Peyer's patch (tissue), 4 donors: ENCODE data around the gene TASOR2.

ENCODE experiments used
- POLR2A ChIP-seq, 2 donors: fragments of 450-650 bp; IDR thresholded peaks; one replicate each; pipeline ENCODE4 v1.5.1; 2017; ENCODE audit warnings: antibody characterized with exemption in 2 of 2, mild to moderate bottlenecking in 2 of 2, moderate library complexity in 2 of 2
- TF ChIP-seq, protein P1 (sequence below), 6 experiments: fragments of 450-650 bp in 4 of 6; fragments of 200-600 bp in 2 of 6; sonication (generic) in 1 of 6; IDR thresholded peaks; one replicate each; pipeline ENCODE4 v1.5.1; 2017 to 2019; ENCODE audit warnings: antibody characterized with exemption in 6 of 6, mild to moderate bottlenecking in 3 of 6, moderate library complexity in 1 of 6

DNA sequence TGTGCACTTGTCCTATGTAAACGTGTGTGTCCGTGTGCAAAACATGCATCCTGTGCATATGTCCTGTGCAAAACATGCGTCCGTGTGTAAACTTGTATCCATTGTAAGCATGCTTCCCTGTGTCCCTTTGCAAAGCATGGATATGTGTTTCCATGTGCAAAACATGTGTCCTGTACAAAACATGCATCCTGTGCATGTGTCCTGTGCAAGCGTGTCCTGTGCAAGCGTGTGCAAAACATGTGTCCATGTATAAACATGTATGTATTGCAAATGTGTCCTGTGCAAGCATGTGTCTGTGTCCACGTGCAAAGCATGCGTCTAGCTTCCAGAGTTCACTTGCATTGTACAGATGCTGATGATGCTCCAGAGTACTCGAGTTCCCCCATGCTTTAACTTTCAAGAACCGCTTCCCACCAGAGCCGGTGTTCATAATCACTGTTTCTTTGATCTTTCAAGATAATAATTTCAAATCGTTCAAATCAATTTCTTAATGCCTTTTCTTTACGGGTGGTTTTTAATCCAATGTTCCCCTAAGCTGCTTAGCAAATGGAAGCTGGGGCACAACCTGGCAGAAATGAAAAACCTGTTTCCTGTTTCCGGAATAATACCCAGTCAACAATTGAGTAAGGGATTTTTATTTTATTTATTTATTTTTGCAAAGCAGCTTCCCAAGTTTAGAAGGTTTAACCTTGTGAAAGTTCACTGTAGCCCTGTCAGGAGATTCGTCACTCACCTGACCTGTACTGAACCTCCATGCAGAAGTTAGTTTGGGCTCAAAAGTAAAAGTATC, 17.6 kb upstream of the TASOR2 start:
- TF ChIP-seq, protein P1, sequence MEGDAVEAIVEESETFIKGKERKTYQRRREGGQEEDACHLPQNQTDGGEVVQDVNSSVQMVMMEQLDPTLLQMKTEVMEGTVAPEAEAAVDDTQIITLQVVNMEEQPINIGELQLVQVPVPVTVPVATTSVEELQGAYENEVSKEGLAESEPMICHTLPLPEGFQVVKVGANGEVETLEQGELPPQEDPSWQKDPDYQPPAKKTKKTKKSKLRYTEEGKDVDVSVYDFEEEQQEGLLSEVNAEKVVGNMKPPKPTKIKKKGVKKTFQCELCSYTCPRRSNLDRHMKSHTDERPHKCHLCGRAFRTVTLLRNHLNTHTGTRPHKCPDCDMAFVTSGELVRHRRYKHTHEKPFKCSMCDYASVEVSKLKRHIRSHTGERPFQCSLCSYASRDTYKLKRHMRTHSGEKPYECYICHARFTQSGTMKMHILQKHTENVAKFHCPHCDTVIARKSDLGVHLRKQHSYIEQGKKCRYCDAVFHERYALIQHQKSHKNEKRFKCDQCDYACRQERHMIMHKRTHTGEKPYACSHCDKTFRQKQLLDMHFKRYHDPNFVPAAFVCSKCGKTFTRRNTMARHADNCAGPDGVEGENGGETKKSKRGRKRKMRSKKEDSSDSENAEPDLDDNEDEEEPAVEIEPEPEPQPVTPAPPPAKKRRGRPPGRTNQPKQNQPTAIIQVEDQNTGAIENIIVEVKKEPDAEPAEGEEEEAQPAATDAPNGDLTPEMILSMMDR (IDR thresholded peaks at IDR 0.05) = no peak
- no peak for TF ChIP-seq POLR2A (IDR thresholded peaks at IDR 0.05)
